Mesendoderm (in vitro differentiated cells): ENCODE results near the gene OR12D2. TPM values are rescaled to one million over a fixed set of nuclear protein-coding genes. Genes with fewer than 3 reads are reported as not detected.
"Not testable (repeated sequence)": the region's sequence is repeated elsewhere in the genome, so short reads cannot be mapped to it uniquely, and the experiment has no call there.

Source experiments
- DNase-seq: peaks from one replicate; pipeline ENCODE4 v3.0.0; 2013
- H2AK5ac ChIP-seq: 2 replicates; pipeline ENCODE4 v1.6.1; 2013; ENCODE audit warnings: low read length, inconsistent platforms
- H2BK120ac ChIP-seq: 2 replicates; pipeline ENCODE4 v1.6.1; 2013; ENCODE audit warnings: low read depth, mild to moderate bottlenecking, low read length, moderate library complexity, mixed read lengths
- H2BK15ac ChIP-seq: replicated peaks from 2 replicates; pipeline ENCODE4 v1.6.1; 2013; ENCODE audit warnings: low read depth, mild to moderate bottlenecking, moderate library complexity
- H2BK5ac ChIP-seq: 2 replicates; pipeline ENCODE4 v1.6.1; 2013; ENCODE audit warnings: low read length, inconsistent platforms
- H3K18ac ChIP-seq: 2 replicates; pipeline ENCODE4 v1.6.1; 2013; ENCODE audit warnings: mild to moderate bottlenecking, low read length, mixed read lengths
- H3K23ac ChIP-seq: one replicate; pipeline ENCODE4 v1.6.1; 2013; ENCODE audit warnings: low read length
- H3K27ac ChIP-seq: 2 replicates; pipeline ENCODE4 v1.5.1; 2013; ENCODE audit warnings: low read depth, mild to moderate bottlenecking, inconsistent platforms, low read length, moderate library complexity
- H3K27me3 ChIP-seq: 2 replicates; pipeline ENCODE4 v1.6.1; 2013; ENCODE audit warnings: low read length, control low read depth, mild to moderate bottlenecking, inconsistent platforms; ENCODE audit not compliant: insufficient read depth, poor library complexity
- H3K36me3 ChIP-seq: 2 replicates; pipeline ENCODE4 v1.6.1; 2013; ENCODE audit warnings: low read length, inconsistent platforms; ENCODE audit not compliant: control insufficient read depth, insufficient read depth
- H3K4ac ChIP-seq: one replicate; pipeline ENCODE4 v1.6.1; 2013; ENCODE audit warnings: low read depth, mild to moderate bottlenecking, low read length, moderate library complexity
- H3K4me1 ChIP-seq: 2 replicates; pipeline ENCODE4 v1.6.1; 2013; ENCODE audit warnings: low read depth, low read length, inconsistent platforms; ENCODE audit not compliant: control insufficient read depth
- H3K4me2 ChIP-seq: 2 replicates; pipeline ENCODE4 v1.6.1; 2013; ENCODE audit warnings: low read length
- H3K4me3 ChIP-seq: 2 replicates; pipeline ENCODE4 v1.5.1; 2013; ENCODE audit warnings: mild to moderate bottlenecking, low read length
- H3K56ac ChIP-seq: one replicate; pipeline ENCODE4 v1.6.1; 2013; ENCODE audit warnings: low read length
- H3K79me1 ChIP-seq: 2 replicates; pipeline ENCODE4 v1.6.1; 2013; ENCODE audit warnings: low read length, inconsistent platforms
- H3K79me2 ChIP-seq: 2 replicates; pipeline ENCODE4 v1.6.1; 2013; ENCODE audit warnings: mild to moderate bottlenecking, low read length; ENCODE audit not compliant: control insufficient read depth, insufficient read depth
- H3K9ac ChIP-seq: 2 replicates; pipeline ENCODE4 v1.6.1; 2013; ENCODE audit warnings: low read length, inconsistent platforms
- H4K5ac ChIP-seq: one replicate; pipeline ENCODE4 v1.6.1; 2013; ENCODE audit warnings: low read length
- H4K8ac ChIP-seq: one replicate; pipeline ENCODE4 v1.6.1; 2013; ENCODE audit warnings: low read depth, mild to moderate bottlenecking, control low read depth, low read length, moderate library complexity
- WGBS: extraction: QIAGEN DNeasy Blood & Tissue Kit; methylation state at CpG from one replicate; pipeline ENCODE4 v1.1.7; 2013; ENCODE audit warnings: low lambda C conversion rate, missing lambda C conversion rate; ENCODE audit not compliant: insufficient coverage; ENCODE audit errors: extremely low coverage; 5-methylcytosine and 5-hydroxymethylcytosine counted together
- polyA plus RNA-seq, 2 experiments: library from polyadenylated mRNA; stranded (reverse); fragments of 200-250 nt; gene quantifications; one replicate each; pipeline ENCODE4 v1.2.3, GENCODE V29; 2013

Gene OR12D2
- polyA plus RNA-seq (2013, experiment 1 of 2), result not detected
- polyA plus RNA-seq (2013, experiment 2 of 2), result not detected

- Histone ChIP-seq H3K23ac (no peak within 1 kb of the TSS), H3K56ac (no peak within 1 kb of the TSS), H3K27ac (no peak within 1 kb of the TSS), H2BK120ac (no peak within 1 kb of the TSS), H3K36me3 (no peaks in the 10 kb centered on the region), H2BK15ac (no peak within 1 kb of the TSS), H3K18ac (no peak within 1 kb of the TSS), H3K4me3 (no peak within 1 kb of the TSS), H3K27me3 (no peaks in the 10 kb centered on the region), H2AK5ac (no peak within 1 kb of the TSS), H3K79me2 (no peaks in the 10 kb centered on the region), H4K5ac (no peak within 1 kb of the TSS), H4K8ac (no peak within 1 kb of the TSS), H3K4me2 (no peak within 1 kb of the TSS), H3K4ac (no peak within 1 kb of the TSS), H2BK5ac (no peak within 1 kb of the TSS), H3K9ac (no peak within 1 kb of the TSS), H3K79me1 (no peaks in the 10 kb centered on the region), H3K4me1 (no peaks in the 10 kb centered on the region)
- DNase-seq, result no peak
Measured at GRCh38 chr6:29395331-29395730, at the start of gene OR12D2. OR12D2 (plus strand) TSS chr6:29395631; CDS start chr6:29396700, 1,069 bp downstream.

- not testable (repeated sequence) for H3K4me2 ChIP-seq, H3K4me1 ChIP-seq, H4K5ac ChIP-seq, DNase-seq, H3K23ac ChIP-seq, H3K4ac ChIP-seq, H3K56ac ChIP-seq, H3K79me1 ChIP-seq, H2BK15ac ChIP-seq, H4K8ac ChIP-seq, H3K18ac ChIP-seq, H2BK120ac ChIP-seq, H3K36me3 ChIP-seq, H3K27ac ChIP-seq, H2AK5ac ChIP-seq, H3K79me2 ChIP-seq, H3K27me3 ChIP-seq, H2BK5ac ChIP-seq, H3K9ac ChIP-seq, H3K4me3 ChIP-seq
- WGBS, result no CpG with 5 or more reads among the region's 3 CpGs
Measured at GRCh38 chr6:29349348-29349747, 46.1 kb upstream of the OR12D2 start.

GRCh38 chr6:29354980-29355379 is 40.5 kb upstream of the OR12D2 start:
- Histone ChIP-seq H3K27ac (no peak overlapping the region), H2BK15ac (no peak overlapping the region), H3K18ac (no peak overlapping the region), H2BK5ac (no peak overlapping the region), H3K9ac (no peak overlapping the region), H3K4me3 (no peak overlapping the region), H3K79me1 (no peaks in the 10 kb centered on the region), H3K56ac (no peak overlapping the region), H3K4me1 (no peaks in the 10 kb centered on the region), H3K27me3 (no peaks in the 10 kb centered on the region), H3K79me2 (no peaks in the 10 kb centered on the region), H2BK120ac (no peak overlapping the region), H4K5ac (no peak overlapping the region), H3K23ac (no peak overlapping the region), H3K36me3 (no peaks in the 10 kb centered on the region), H2AK5ac (no peak overlapping the region), H3K4me2 (no peak overlapping the region), H4K8ac (no peak overlapping the region), H3K4ac (no peak overlapping the region)
- DNase-seq, result no peak

- H3K9ac ChIP-seq, result no peak overlapping the region
- H3K4me1 ChIP-seq, result no peaks in the 10 kb centered on the region
Measured at GRCh38 chr6:29355603-29356002, 39.8 kb upstream of the OR12D2 start.

GRCh38 chr6:29368765-29369164 is 26.7 kb upstream of the OR12D2 start, which contains the start of gene OR5V1:
OR5V1 (minus strand) TSS chr6:29368865; CDS start chr6:29356195, 12,670 bp downstream.
- whole genome bisulfite sequencing, result no CpG with 5 or more reads among the region's 3 CpGs
- H4K5ac ChIP-seq, result no peak within 1 kb of the TSS
- H3K79me2 ChIP-seq, result no peaks in the 10 kb centered on the region
- H2BK120ac ChIP-seq, result no peak within 1 kb of the TSS
- H3K9ac ChIP-seq, result no peak within 1 kb of the TSS
- H3K27me3 ChIP-seq, result no peaks in the 10 kb centered on the region
- H3K56ac ChIP-seq, result no peak within 1 kb of the TSS
- DNase-seq, result no peak
- no peak within 1 kb of the TSS for H3K4ac ChIP-seq
- H3K18ac ChIP-seq, result no peak within 1 kb of the TSS
- no peak within 1 kb of the TSS for H3K4me2 ChIP-seq
- no peaks in the 10 kb centered on the region for H3K36me3 ChIP-seq
- no peaks in the 10 kb centered on the region for H3K79me1 ChIP-seq
- no peak within 1 kb of the TSS for H3K23ac ChIP-seq
- H3K4me3 ChIP-seq, result no peak within 1 kb of the TSS
- H3K27ac ChIP-seq, result no peak within 1 kb of the TSS
- no peak within 1 kb of the TSS for H2BK5ac ChIP-seq
- no peak within 1 kb of the TSS for H2BK15ac ChIP-seq
- H2AK5ac ChIP-seq, result no peak within 1 kb of the TSS
- H4K8ac ChIP-seq, result no peak within 1 kb of the TSS
- H3K4me1 ChIP-seq, result no peaks in the 10 kb centered on the region

More at GRCh38 chr6:29355603-29356002, 39.8 kb upstream of the OR12D2 start:
- no peak overlapping the region for H2BK5ac ChIP-seq
- no peaks in the 10 kb centered on the region for H3K79me2 ChIP-seq
- H3K56ac ChIP-seq, result no peak overlapping the region
- H2BK15ac ChIP-seq, result no peak overlapping the region
- WGBS, result no CpG with 5 or more reads among the region's 1 CpG
- H3K4me2 ChIP-seq, result no peak overlapping the region
- DNase-seq, result peak; percentile 60
- no peak overlapping the region for H3K4me3 ChIP-seq
- no peaks in the 10 kb centered on the region for H3K36me3 ChIP-seq
- H4K5ac ChIP-seq, result no peak overlapping the region
- no peaks in the 10 kb centered on the region for H3K79me1 ChIP-seq
- H3K18ac ChIP-seq, result no peak overlapping the region
- no peak overlapping the region for H2BK120ac ChIP-seq
- H4K8ac ChIP-seq, result no peak overlapping the region
- no peaks in the 10 kb centered on the region for H3K27me3 ChIP-seq
- H2AK5ac ChIP-seq, result no peak overlapping the region
- no peak overlapping the region for H3K4ac ChIP-seq
- no peak overlapping the region for H3K27ac ChIP-seq
- H3K23ac ChIP-seq, result no peak overlapping the region

- Histone ChIP-seq H2BK15ac (no peak within 1 kb of the TSS), H3K79me1 (no peaks in the 10 kb centered on the region), H3K23ac (no peak within 1 kb of the TSS), H4K8ac (no peak within 1 kb of the TSS), H3K56ac (no peak within 1 kb of the TSS), H3K4ac (no peak within 1 kb of the TSS), H2BK120ac (no peak within 1 kb of the TSS), H3K18ac (no peak within 1 kb of the TSS), H3K4me3 (no peak within 1 kb of the TSS), H3K27ac (no peak within 1 kb of the TSS), H3K27me3 (no peaks in the 10 kb centered on the region), H3K9ac (no peak within 1 kb of the TSS), H3K79me2 (no peaks in the 10 kb centered on the region), H4K5ac (no peak within 1 kb of the TSS), H2BK5ac (no peak within 1 kb of the TSS), H2AK5ac (no peak within 1 kb of the TSS), H3K4me2 (no peak within 1 kb of the TSS), H3K4me1 (no peaks in the 10 kb centered on the region), H3K36me3 (no peaks in the 10 kb centered on the region)
- WGBS, result no CpG with 5 or more reads among the region's 1 CpG
- DNase-seq, result no peak
Measured at GRCh38 chr6:29375191-29375590, 20.2 kb upstream of the OR12D2 start, which contains the start of gene OR12D3. OR12D3 (minus strand) TSS chr6:29375291; CDS start chr6:29375287, 4 bp downstream.
